Neuronal stem cell (in vitro differentiated cells): Measurements from ENCODE around the gene NEU4.
A peak's percentile ranks its signal among the peaks of the same experiment; 100 is the strongest.

ENCODE experiments used
- DNase-seq: peaks from one replicate; pipeline ENCODE4 v3.0.0-alpha.2; 2013; ENCODE audit warnings: low spot score
- H2AFZ ChIP-seq: one replicate; pipeline ENCODE4 v1.6.1; 2013; ENCODE audit warnings: mild to moderate bottlenecking, low read length, inconsistent platforms
- H2AK5ac ChIP-seq: 2 replicates; pipeline ENCODE4 v1.6.1; 2013; ENCODE audit warnings: low read depth, mild to moderate bottlenecking, inconsistent platforms, low read length, moderate library complexity, mixed read lengths
- H2BK120ac ChIP-seq: 2 replicates; pipeline ENCODE4 v1.6.1; 2013; ENCODE audit warnings: low read depth, mild to moderate bottlenecking, inconsistent platforms, low read length, moderate library complexity, mixed read lengths
- H2BK12ac ChIP-seq: one replicate; pipeline ENCODE4 v1.6.1; 2013; ENCODE audit warnings: low read length, inconsistent platforms
- H2BK15ac ChIP-seq: 2 replicates; pipeline ENCODE4 v1.6.1; 2013; ENCODE audit warnings: mild to moderate bottlenecking, low read length, inconsistent platforms, mixed read lengths
- H2BK5ac ChIP-seq: one replicate; pipeline ENCODE4 v1.6.1; 2013; ENCODE audit warnings: inconsistent platforms, mild to moderate bottlenecking, low read length, moderate library complexity
- H3K14ac ChIP-seq: one replicate; pipeline ENCODE4 v1.6.1; 2013; ENCODE audit warnings: low read length, inconsistent platforms
- H3K18ac ChIP-seq: 2 replicates; pipeline ENCODE4 v1.6.1; 2013; ENCODE audit warnings: low read length, inconsistent platforms
- H3K23ac ChIP-seq: 2 replicates; pipeline ENCODE4 v1.6.1; 2013; ENCODE audit warnings: low read depth, mild to moderate bottlenecking, mixed read lengths, low read length, inconsistent platforms; ENCODE audit not compliant: poor library complexity
- H3K27ac ChIP-seq: replicated peaks from 3 replicates; pipeline ENCODE4 v1.5.1; 2013; ENCODE audit warnings: low read length, inconsistent platforms
- H3K27me3 ChIP-seq, 3 experiments: 2 replicates each; pipeline ENCODE4 v1.6.1; 2013; ENCODE audit warnings: low read length in 3 of 3, mild to moderate bottlenecking in 2 of 3, inconsistent platforms in 1 of 3, low read depth in 1 of 3, mixed read lengths in 1 of 3, moderate library complexity in 1 of 3; ENCODE audit not compliant: control insufficient read depth in 3 of 3, insufficient read depth in 3 of 3
- H3K36me3 ChIP-seq, 2 donors: replicated peaks in 1 of 2; 2 replicates each; pipeline ENCODE4 v1.6.1; 2013; ENCODE audit warnings: low read length in 2 of 2; ENCODE audit not compliant: control insufficient read depth in 2 of 2, insufficient read depth in 2 of 2
- H3K4ac ChIP-seq: 2 replicates; pipeline ENCODE4 v1.6.1; 2013; ENCODE audit warnings: inconsistent platforms, mild to moderate bottlenecking, low read length, moderate library complexity
- H3K4me1 ChIP-seq, 2 donors: 1 replicate in 1 of 2; 2 replicates in 1 of 2; pipeline ENCODE4 v1.6.1; 2013; ENCODE audit warnings: low read length in 2 of 2, low read depth in 1 of 2; ENCODE audit not compliant: control insufficient read depth in 2 of 2, insufficient read depth in 1 of 2
- H3K4me2 ChIP-seq: one replicate; pipeline ENCODE4 v1.6.1; 2013; ENCODE audit warnings: mild to moderate bottlenecking, low read length, inconsistent platforms; ENCODE audit not compliant: insufficient read depth, poor library complexity, severe bottlenecking
- H3K4me3 ChIP-seq, 2 donors: 2 replicates each; pipeline ENCODE4 v1.5.1; 2013; ENCODE audit warnings: low read length in 2 of 2, mild to moderate bottlenecking in 2 of 2, inconsistent platforms in 1 of 2, moderate library complexity in 1 of 2
- H3K79me1 ChIP-seq: one replicate; pipeline ENCODE4 v1.6.1; 2013; ENCODE audit warnings: low read depth, mild to moderate bottlenecking, inconsistent platforms, low read length, moderate library complexity
- H3K9ac ChIP-seq: one replicate; pipeline ENCODE4 v1.6.1; 2013; ENCODE audit warnings: mild to moderate bottlenecking, low read depth, low read length, inconsistent platforms; ENCODE audit not compliant: poor library complexity
- H3K9me3 ChIP-seq, 2 donors: replicated peaks in 1 of 2; 2 replicates each; pipeline versions ENCODE3 to v1.6.1; 2013; ENCODE audit warnings: low read length in 2 of 2, mild to moderate bottlenecking in 2 of 2, inconsistent platforms in 1 of 2, low read depth in 1 of 2, mixed read lengths in 1 of 2, moderate library complexity in 1 of 2; ENCODE audit not compliant: control insufficient read depth in 2 of 2, insufficient read depth in 1 of 2
- H4K8ac ChIP-seq: one replicate; pipeline ENCODE4 v1.6.1; 2013; ENCODE audit warnings: low read depth, mild to moderate bottlenecking, inconsistent platforms, low read length, moderate library complexity
- H4K91ac ChIP-seq: one replicate; pipeline ENCODE4 v1.6.1; 2013; ENCODE audit warnings: low read length, low read depth, mild to moderate bottlenecking, inconsistent platforms; ENCODE audit not compliant: poor library complexity
- WGBS, 2 donors: extraction: QIAGEN DNeasy Blood & Tissue Kit; methylation state at CpG; one replicate each; pipeline ENCODE4 v1.1.7; 2013; ENCODE audit warnings: missing lambda C conversion rate in 2 of 2, mixed read lengths in 1 of 2; ENCODE audit not compliant: insufficient read length in 2 of 2, insufficient replicate concordance in 1 of 2; ENCODE audit errors: extremely low coverage in 2 of 2; 5-methylcytosine and 5-hydroxymethylcytosine counted together

Gene NEU4

GRCh38 chr2:241762321-241762932 is 46.6 kb upstream of the NEU4 start:
- no CpG with 5 or more reads among the region's 18 CpGs for WGBS, 2 donors
- Histone ChIP-seq H4K8ac (no peak overlapping the region), H3K18ac (no peak overlapping the region), H3K9ac (no peak overlapping the region), H3K4ac (no peak overlapping the region), H3K36me3 (peaks cover 7 to 9% of the 10 kb centered on the region in 2 donors), H2BK5ac (no peak overlapping the region), H3K4me2 (no peak overlapping the region), H3K9me3 (no peaks in the 10 kb centered on the region), H3K27ac (no peak overlapping the region), H3K27me3 (no peaks in the 10 kb centered on the region), H3K23ac (no peak overlapping the region), H3K4me1 (peaks cover 11 to 12% of the 10 kb centered on the region in 2 donors), H2BK15ac (no peak overlapping the region), H3K14ac (no peak overlapping the region), H2AFZ (no peak overlapping the region), H3K79me1 (no peaks in the 10 kb centered on the region), H2AK5ac (no peak overlapping the region), H3K4me3 (no peak overlapping the region), H2BK120ac (no peak overlapping the region), H2BK12ac (no peak overlapping the region), H4K91ac (no peak overlapping the region)
- no peak for DNase-seq

- no peaks in the 10 kb centered on the region for H3K9me3 ChIP-seq
- H2BK120ac ChIP-seq, result no peak overlapping the region
- no peak overlapping the region for H3K4me3 ChIP-seq
- no peak overlapping the region for H2BK5ac ChIP-seq
- no peak overlapping the region for H3K4me2 ChIP-seq
- no peak overlapping the region for H3K9ac ChIP-seq
- H3K36me3 ChIP-seq, result peaks cover 6 to 9% of the 10 kb centered on the region in 2 donors
- no peak overlapping the region for H4K91ac ChIP-seq
- DNase-seq, result no peak
- no peak overlapping the region for H3K27ac ChIP-seq
- peaks cover 11 to 12% of the 10 kb centered on the region in 2 donors for H3K4me1 ChIP-seq
- no peaks in the 10 kb centered on the region for H3K79me1 ChIP-seq
- no peak overlapping the region for H3K4ac ChIP-seq
- H3K27me3 ChIP-seq, result no peaks in the 10 kb centered on the region
- H3K23ac ChIP-seq, result no peak overlapping the region
- no peak overlapping the region for H3K18ac ChIP-seq
- H4K8ac ChIP-seq, result no peak overlapping the region
- H2BK15ac ChIP-seq, result no peak overlapping the region
- H2AK5ac ChIP-seq, result no peak overlapping the region
- no CpG with 5 or more reads among the region's 13 CpGs for WGBS, 2 donors
- H2BK12ac ChIP-seq, result no peak overlapping the region
- no peak overlapping the region for H2AFZ ChIP-seq
- H3K14ac ChIP-seq, result no peak overlapping the region
Measured at GRCh38 chr2:241762933-241763369, 46.0 kb upstream of the NEU4 start.

DNA sequence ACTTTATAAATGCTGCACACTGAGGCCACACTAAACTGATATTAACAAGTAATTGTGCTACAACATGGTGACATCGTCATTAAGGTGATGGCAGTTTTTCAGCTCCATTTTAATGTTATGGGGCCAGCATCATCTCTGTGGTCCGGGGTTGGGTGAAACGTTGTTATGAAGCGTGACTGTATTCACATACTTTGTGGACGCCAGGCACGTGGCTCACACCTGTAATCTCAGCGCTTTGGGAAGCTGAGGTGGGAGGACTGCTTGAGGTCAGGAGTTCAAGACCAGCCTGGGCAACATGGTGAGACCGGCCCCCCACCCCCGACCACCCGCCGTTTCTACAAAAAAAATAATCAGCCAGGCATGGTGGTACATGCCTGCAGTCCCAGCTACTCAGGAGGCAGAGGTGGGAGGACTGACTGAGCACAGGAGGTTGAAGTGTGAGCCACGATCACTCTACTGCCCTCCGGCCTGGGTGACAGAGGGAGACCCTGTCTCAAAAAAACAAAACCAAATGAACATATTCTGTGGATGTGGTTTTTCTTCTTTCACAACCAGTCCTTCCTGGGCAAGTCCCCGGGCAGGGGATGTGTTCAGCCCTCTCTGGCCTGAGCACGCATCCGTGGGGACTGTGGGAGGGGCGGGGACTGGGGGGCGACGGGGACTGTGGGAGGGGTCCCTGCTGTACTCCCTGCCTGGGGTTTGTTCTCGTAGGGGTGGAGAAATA is 45.3 kb upstream of the NEU4 start:
- Histone ChIP-seq H3K14ac (no peak overlapping the region), H4K91ac (no peak overlapping the region), H3K9me3 (no peaks in the 10 kb centered on the region), H2BK12ac (no peak overlapping the region), H3K27me3 (no peaks in the 10 kb centered on the region), H2BK120ac (no peak overlapping the region), H3K23ac (no peak overlapping the region), H3K79me1 (no peaks in the 10 kb centered on the region), H4K8ac (peak overlapping the region; percentile 43), H3K18ac (no peak overlapping the region), H3K27ac (no peak overlapping the region), H3K4me1 (peaks cover 11 to 12% of the 10 kb centered on the region in 2 donors), H3K9ac (no peak overlapping the region), H2AK5ac (no peak overlapping the region), H3K36me3 (peaks cover 5 to 9% of the 10 kb centered on the region in 2 donors), H2BK15ac (no peak overlapping the region), H2BK5ac (no peak overlapping the region), H3K4me2 (no peak overlapping the region), H2AFZ (no peak overlapping the region), H3K4ac (no peak overlapping the region), H3K4me3 (no peak overlapping the region)
- DNase-seq, result no peak
- no CpG with 5 or more reads among the region's 20 CpGs for WGBS, 2 donors
